Measurements from ENCODE around the gene PROX1.

Gene PROX1

GRCh38 chr1:213994888-213995287, 7.1 kb downstream of the PROX1 start:
- POLR2A ChIA-PET: no interaction called here
- TF ChIP-seq HDGF (IDR thresholded peaks at IDR 0.05; ENCODE audit: borderline replicate concordance) (no peak), ELF4 (IDR thresholded peaks at IDR 0.05) (no peak), TARDBP (IDR thresholded peaks at IDR 0.05) (no peak)
- CTCF ChIA-PET: no interaction called here
- DNase-seq (ENCODE audit: extremely low spot score): no peak

- CTCF ChIA-PET: no interaction called here
- TF ChIP-seq NFRKB (IDR thresholded peaks at IDR 0.05) (no peak), PKNOX1 (IDR thresholded peaks at IDR 0.05) (no peak), BHLHE40 (IDR thresholded peaks at IDR 0.05; ENCODE audit: borderline replicate concordance) (no peak), L3MBTL2 (conservative IDR thresholded peaks at IDR 0.05) (no peak), SP1 (IDR thresholded peaks at IDR 0.05) (no peak), FOXM1 (IDR thresholded peaks at IDR 0.05; ENCODE audit: borderline replicate concordance) (no peak), ARNT (IDR thresholded peaks at IDR 0.05) (no peak), FOXK2 (IDR thresholded peaks at IDR 0.05) (no peak), TARDBP (IDR thresholded peaks at IDR 0.05) (no peak), CTBP1 (IDR thresholded peaks at IDR 0.05; ENCODE audit: borderline replicate concordance) (no peak), ELF4 (IDR thresholded peaks at IDR 0.05) (no peak), HDGF (IDR thresholded peaks at IDR 0.05; ENCODE audit: borderline replicate concordance) (no peak), SUZ12 (IDR thresholded peaks at IDR 0.05) (no peak), FOXA1 (IDR thresholded peaks at IDR 0.05) (no peak), ZNF384 (IDR thresholded peaks at IDR 0.05) (no peak), LEF1 (IDR thresholded peaks at IDR 0.05; ENCODE audit: borderline replicate concordance) (no peak)
- POLR2A ChIA-PET: no interaction called here
- no peak for DNase-seq (ENCODE audit: extremely low spot score)
Observed at GRCh38 chr1:213995603-213996002, 7.8 kb downstream of the PROX1 start.

GRCh38 chr1:213996320-213997037, 8.7 kb downstream of the PROX1 start:
- POLR2A ChIA-PET: no interaction called here
- no peak for DNase-seq (ENCODE audit: extremely low spot score)
- TF ChIP-seq FOXK2 (IDR thresholded peaks at IDR 0.05) (no peak), LEF1 (IDR thresholded peaks at IDR 0.05; ENCODE audit: borderline replicate concordance) (no peak), ELF4 (IDR thresholded peaks at IDR 0.05) (no peak), CTBP1 (IDR thresholded peaks at IDR 0.05; ENCODE audit: borderline replicate concordance) (no peak), SUZ12 (IDR thresholded peaks at IDR 0.05) (no peak), FOXM1 (IDR thresholded peaks at IDR 0.05; ENCODE audit: borderline replicate concordance) (no peak), ARNT (IDR thresholded peaks at IDR 0.05) (no peak), FOXA1 (IDR thresholded peaks at IDR 0.05) (no peak), PKNOX1 (IDR thresholded peaks at IDR 0.05) (no peak), L3MBTL2 (conservative IDR thresholded peaks at IDR 0.05) (no peak), TARDBP (IDR thresholded peaks at IDR 0.05) (no peak)
- CTCF ChIA-PET: no interaction called here

GRCh38 chr1:213997038-213997771, 9.4 kb downstream of the PROX1 start:
- TF ChIP-seq SUZ12 (IDR thresholded peaks at IDR 0.05): no peak
- no peak for TF ChIP-seq FOXA1 (IDR thresholded peaks at IDR 0.05)
- TF ChIP-seq FOXK2 (IDR thresholded peaks at IDR 0.05): no peak
- no peak for TF ChIP-seq L3MBTL2 (conservative IDR thresholded peaks at IDR 0.05)
- no peak for TF ChIP-seq ZNF384 (IDR thresholded peaks at IDR 0.05)
- TF ChIP-seq NFRKB (IDR thresholded peaks at IDR 0.05): no peak
- no peak for TF ChIP-seq ELF4 (IDR thresholded peaks at IDR 0.05)
- TF ChIP-seq HDGF (IDR thresholded peaks at IDR 0.05; ENCODE audit: borderline replicate concordance): no peak
- TF ChIP-seq ARNT (IDR thresholded peaks at IDR 0.05): no peak
- TF ChIP-seq LEF1 (IDR thresholded peaks at IDR 0.05; ENCODE audit: borderline replicate concordance): no peak
- TF ChIP-seq BHLHE40 (IDR thresholded peaks at IDR 0.05; ENCODE audit: borderline replicate concordance): no peak
- ChIA-PET CTCF (interaction anchor here (0.5 kb wide), 1 partner anchor 11 kb away, joined by 3 read pairs; no protein-coding TSS in a partner anchor), POLR2A (no interaction called here)
- DNase-seq (ENCODE audit: extremely low spot score): no peak

- TF ChIP-seq ELF4 (IDR thresholded peaks at IDR 0.05) (no peak), FOXM1 (IDR thresholded peaks at IDR 0.05; ENCODE audit: borderline replicate concordance) (no peak), SUZ12 (IDR thresholded peaks at IDR 0.05) (no peak), SP1 (IDR thresholded peaks at IDR 0.05) (no peak), L3MBTL2 (conservative IDR thresholded peaks at IDR 0.05) (no peak)
- POLR2A ChIA-PET: no interaction called here
- DNase-seq (ENCODE audit: extremely low spot score): no peak
- CTCF ChIA-PET: no interaction called here
Observed at GRCh38 chr1:213997772-213998107, 10.0 kb downstream of the PROX1 start.

- TF ChIP-seq HDGF (IDR thresholded peaks at IDR 0.05; ENCODE audit: borderline replicate concordance) (no peak), L3MBTL2 (conservative IDR thresholded peaks at IDR 0.05) (no peak), NFRKB (IDR thresholded peaks at IDR 0.05) (no peak)
- no peak for DNase-seq (ENCODE audit: extremely low spot score)
- POLR2A ChIA-PET: interaction anchor here (0.8 kb wide), 1 partner anchor 11 kb away, joined by 3 read pairs; the partner anchor contains the start of gene PROX1
- CTCF ChIA-PET: no interaction called here
Observed at GRCh38 chr1:213998785-213999184, 11.0 kb downstream of the PROX1 start.

GRCh38 chr1:213999732-214000131, 12.0 kb downstream of the PROX1 start:
- ChIA-PET POLR2A (no interaction called here), CTCF (no interaction called here)
- no peak for DNase-seq (ENCODE audit: extremely low spot score)
- TF ChIP-seq SUZ12 (IDR thresholded peaks at IDR 0.05): no peak
- TF ChIP-seq ZNF384 (IDR thresholded peaks at IDR 0.05): no peak
- no peak for TF ChIP-seq TARDBP (IDR thresholded peaks at IDR 0.05)
- TF ChIP-seq FOXA1 (IDR thresholded peaks at IDR 0.05): no peak
- no peak for TF ChIP-seq FOXM1 (IDR thresholded peaks at IDR 0.05; ENCODE audit: borderline replicate concordance)
- TF ChIP-seq CTBP1 (IDR thresholded peaks at IDR 0.05; ENCODE audit: borderline replicate concordance): no peak
- no peak for TF ChIP-seq ARNT (IDR thresholded peaks at IDR 0.05)
- no peak for TF ChIP-seq LEF1 (IDR thresholded peaks at IDR 0.05; ENCODE audit: borderline replicate concordance)
- TF ChIP-seq NFRKB (IDR thresholded peaks at IDR 0.05): no peak
- TF ChIP-seq SP1 (IDR thresholded peaks at IDR 0.05): no peak
- no peak for TF ChIP-seq PKNOX1 (IDR thresholded peaks at IDR 0.05)
- TF ChIP-seq HDGF (IDR thresholded peaks at IDR 0.05; ENCODE audit: borderline replicate concordance): no peak
- no peak for TF ChIP-seq FOXK2 (IDR thresholded peaks at IDR 0.05)

All from HEK293T (cell line).